Panc1 (cell line): Measurements from ENCODE around the gene TFEC.

Source experiments
- POLR2AphosphoS5 ChIP-seq: IDR thresholded peaks from 2 replicates; pipeline ENCODE4 v1.6.1; 2012; ENCODE audit warnings: mild to moderate bottlenecking, low read depth, low read length, moderate library complexity
- REST ChIP-seq, 2 experiments: IDR thresholded peaks; 2 replicates each; pipeline ENCODE4 v1.6.1; 2011 to 2012; ENCODE audit warnings: low read depth in 2 of 2, control low read depth in 1 of 2, low read length in 1 of 2, mild to moderate bottlenecking in 1 of 2, moderate library complexity in 1 of 2; ENCODE audit not compliant: insufficient read depth in 1 of 2
- SIN3A ChIP-seq: IDR thresholded peaks from 2 replicates; pipeline ENCODE4 v1.6.1; 2012; ENCODE audit warnings: low read depth, mild to moderate bottlenecking, low read length, moderate library complexity, borderline replicate concordance; ENCODE audit not compliant: insufficient read depth
- TCF7L2 ChIP-seq: IDR thresholded peaks from 2 replicates; pipeline ENCODE4 v1.6.1; 2011; ENCODE audit warnings: mild to moderate bottlenecking, low read depth, low read length, inconsistent platforms
- TF ChIP-seq, protein P1 (sequence below): fragments of 450-650 bp; IDR thresholded peaks from 2 replicates; pipeline ENCODE4 v1.5.1; 2017; ENCODE audit warnings: mild to moderate bottlenecking

DNA sequence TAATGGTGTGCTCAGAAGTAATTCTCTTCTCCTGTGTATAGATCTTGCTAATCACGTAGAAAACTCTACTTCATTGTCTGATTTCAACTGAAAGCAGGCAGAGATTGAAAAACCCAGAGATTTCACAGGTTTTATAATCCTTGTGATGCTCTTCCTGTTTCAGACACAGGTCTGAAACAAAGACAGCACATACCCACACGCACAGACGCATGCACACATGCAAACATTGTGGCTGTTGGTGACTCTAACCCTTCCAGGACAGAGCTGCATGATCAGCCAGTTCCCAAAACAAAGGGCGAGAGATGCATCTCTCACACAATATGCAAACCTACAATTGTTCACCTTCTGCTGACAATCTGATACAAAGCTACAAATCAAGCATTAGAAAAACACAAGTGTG lies 11.1 kb upstream of the TFEC start:
- TF ChIP-seq, protein P1, sequence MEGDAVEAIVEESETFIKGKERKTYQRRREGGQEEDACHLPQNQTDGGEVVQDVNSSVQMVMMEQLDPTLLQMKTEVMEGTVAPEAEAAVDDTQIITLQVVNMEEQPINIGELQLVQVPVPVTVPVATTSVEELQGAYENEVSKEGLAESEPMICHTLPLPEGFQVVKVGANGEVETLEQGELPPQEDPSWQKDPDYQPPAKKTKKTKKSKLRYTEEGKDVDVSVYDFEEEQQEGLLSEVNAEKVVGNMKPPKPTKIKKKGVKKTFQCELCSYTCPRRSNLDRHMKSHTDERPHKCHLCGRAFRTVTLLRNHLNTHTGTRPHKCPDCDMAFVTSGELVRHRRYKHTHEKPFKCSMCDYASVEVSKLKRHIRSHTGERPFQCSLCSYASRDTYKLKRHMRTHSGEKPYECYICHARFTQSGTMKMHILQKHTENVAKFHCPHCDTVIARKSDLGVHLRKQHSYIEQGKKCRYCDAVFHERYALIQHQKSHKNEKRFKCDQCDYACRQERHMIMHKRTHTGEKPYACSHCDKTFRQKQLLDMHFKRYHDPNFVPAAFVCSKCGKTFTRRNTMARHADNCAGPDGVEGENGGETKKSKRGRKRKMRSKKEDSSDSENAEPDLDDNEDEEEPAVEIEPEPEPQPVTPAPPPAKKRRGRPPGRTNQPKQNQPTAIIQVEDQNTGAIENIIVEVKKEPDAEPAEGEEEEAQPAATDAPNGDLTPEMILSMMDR: no peak
- no peak for TF ChIP-seq TCF7L2
- no peak for TF ChIP-seq SIN3A
- TF ChIP-seq POLR2AphosphoS5: no peak
- no peak for TF ChIP-seq REST (IDR thresholded peaks at IDR 0.05; ENCODE audit: insufficient read depth in 1 of 2, low read depth in 2 of 2, low read length in 1 of 2)
